Stimulated activated CD4-positive, alpha-beta T cell treated with anti-CD3 and anti-CD28 coated beads, Interleukin-4, amount 100 ng/mL, for 24 hours (primary cell): Measurements from ENCODE around the gene ME2.
"Not testable (repeated sequence)": the region's sequence is repeated elsewhere in the genome, so short reads cannot be mapped to it uniquely, and the experiment has no call there.

Experiments
- DNase-seq: peaks from one replicate; pipeline ENCODE4 v3.0.0-alpha.2; 2020

Gene ME2

GRCh38 chr18:50878345-50879301 is at the start of gene ME2:
ME2 (plus strand) TSS chr18:50879118; CDS start chr18:50895821, 16,703 bp downstream.
- peak; percentile 91 for DNase-seq

- no peak for DNase-seq
These were observed 49.3 kb upstream of the ME2 start for GRCh38 chr18:50829644-50830043.

- no peak for DNase-seq
These were observed 48.4 kb upstream of the ME2 start for GRCh38 chr18:50830544-50830943.

- no peak for DNase-seq
These were observed 46.2 kb upstream of the ME2 start for GRCh38 chr18:50832754-50833153.

GRCh38 chr18:50833496-50833895 is 45.4 kb upstream of the ME2 start:
- not testable (repeated sequence) for DNase-seq

GRCh38 chr18:50836521-50836957 is 42.4 kb upstream of the ME2 start:
- DNase-seq: no peak

GRCh38 chr18:50839341-50839740 is 39.6 kb upstream of the ME2 start:
- no peak for DNase-seq

- DNase-seq: no peak
These were observed 38.9 kb upstream of the ME2 start for GRCh38 chr18:50839996-50840395.

GRCh38 chr18:50842846-50843245 is 36.1 kb upstream of the ME2 start:
- DNase-seq: no peak

- DNase-seq: no peak
These were observed 34.4 kb upstream of the ME2 start for GRCh38 chr18:50844554-50844953.

- DNase-seq: no peak
These were observed 34.0 kb upstream of the ME2 start for GRCh38 chr18:50844960-50845359.

GRCh38 chr18:50847192-50847591 is 31.7 kb upstream of the ME2 start:
- no peak for DNase-seq

- DNase-seq: no peak
These were observed 30.8 kb upstream of the ME2 start for GRCh38 chr18:50848061-50848551.

- no peak for DNase-seq
These were observed 29.9 kb upstream of the ME2 start for GRCh38 chr18:50848991-50849390.

GRCh38 chr18:50849419-50849821 is 29.5 kb upstream of the ME2 start:
- no peak for DNase-seq

- DNase-seq: no peak
These were observed 28.4 kb upstream of the ME2 start for GRCh38 chr18:50850307-50851065.

GRCh38 chr18:50853863-50854271 is 25.1 kb upstream of the ME2 start:
- DNase-seq: no peak

GRCh38 chr18:50855976-50856757 is 22.8 kb upstream of the ME2 start:
- no peak for DNase-seq

- DNase-seq: not testable (repeated sequence)
These were observed 21.8 kb upstream of the ME2 start for GRCh38 chr18:50857166-50857565.

- DNase-seq: no peak
These were observed 21.2 kb upstream of the ME2 start for GRCh38 chr18:50857694-50858093.

GRCh38 chr18:50859793-50860555 is 18.9 kb upstream of the ME2 start:
- DNase-seq: no peak

GRCh38 chr18:50861617-50862016 is 17.3 kb upstream of the ME2 start:
- no peak for DNase-seq
